HepG2 (cell line): ENCODE results near the gene AGAP3. TPM values are rescaled to one million over a fixed set of nuclear protein-coding genes. Genes with fewer than 3 reads are reported as not detected.

Source experiments
- ATF1 ChIP-seq: IDR thresholded peaks from 2 replicates; pipeline ENCODE4 v1.6.1; 2016; ENCODE audit warnings: mild to moderate bottlenecking, control low read depth
- ELF4 ChIP-seq: sonication (generic); formaldehyde crosslinking; IDR thresholded peaks from 2 replicates; pipeline ENCODE4 v1.5.0; 2020; ENCODE audit warnings: missing genetic modification reagents, mild to moderate bottlenecking, moderate library complexity, borderline replicate concordance
- FOXC1 ChIP-seq: sonication (generic); formaldehyde crosslinking; IDR thresholded peaks from 2 replicates; pipeline ENCODE4 v1.8.0; 2022; ENCODE audit warnings: mild to moderate bottlenecking, missing genetic modification reagents, borderline replicate concordance
- HCFC1 ChIP-seq: fragments of 150-350 bp; IDR thresholded peaks from 2 replicates; pipeline ENCODE4 v1.6.1; 2014; ENCODE audit warnings: low read depth, low read length
- HDAC6 ChIP-seq: fragments of 200-600 bp; sonication (generic); IDR thresholded peaks from 2 replicates; pipeline ENCODE4 v1.7.0; 2017; ENCODE audit warnings: mild to moderate bottlenecking, antibody characterized with exemption, low read length, low read depth
- MAFK ChIP-seq, 2 experiments: IDR thresholded peaks in 1 of 2; conservative IDR thresholded peaks in 1 of 2; 2 replicates each; pipeline ENCODE4 v1.6.1; 2011; ENCODE audit warnings: improper control_type of control experiment in 2 of 2, low read length in 2 of 2
- MLLT10 ChIP-seq: sonication (generic); formaldehyde crosslinking; IDR thresholded peaks from 2 replicates; pipeline ENCODE4 v1.4.0; 2020; ENCODE audit warnings: missing genetic modification reagents
- MTA1 ChIP-seq: sonication (generic); formaldehyde crosslinking; IDR thresholded peaks from 2 replicates; pipeline ENCODE4 v1.4.0; 2020; ENCODE audit warnings: missing genetic modification reagents, mild to moderate bottlenecking, borderline replicate concordance
- RFXANK ChIP-seq: IDR thresholded peaks from 2 replicates; pipeline ENCODE4 v1.6.1; 2016
- TEAD2 ChIP-seq: sonication (generic); formaldehyde crosslinking; IDR thresholded peaks from 2 replicates; pipeline ENCODE4 v1.9.0; 2021; ENCODE audit warnings: missing genetic modification reagents
- THYN1 ChIP-seq: sonication (generic); formaldehyde crosslinking; IDR thresholded peaks from 2 replicates; pipeline ENCODE4 v1.8.1; 2023; ENCODE audit warnings: low read depth, mild to moderate bottlenecking, moderate library complexity, missing genetic modification reagents, borderline replicate concordance
- ZBTB21 ChIP-seq: sonication (generic); formaldehyde crosslinking; IDR thresholded peaks from 2 replicates; pipeline ENCODE4 v1.4.0; 2020; ENCODE audit warnings: missing genetic modification reagents
- ZNF431 ChIP-seq: sonication (generic); formaldehyde crosslinking; IDR thresholded peaks from 2 replicates; pipeline ENCODE4 v1.9.0; 2022; ENCODE audit warnings: missing genetic modification reagents, low read depth, mild to moderate bottlenecking, borderline replicate concordance
- ZNF616 ChIP-seq: sonication (generic); formaldehyde crosslinking; IDR thresholded peaks from 2 replicates; pipeline ENCODE4 v1.5.0; 2020; ENCODE audit warnings: low read depth, mild to moderate bottlenecking, missing genetic modification reagents
- ZNF678 ChIP-seq: sonication (generic); formaldehyde crosslinking; IDR thresholded peaks from 2 replicates; pipeline ENCODE4 v1.4.0; 2020; ENCODE audit warnings: mild to moderate bottlenecking, missing genetic modification reagents
- ZNF724P ChIP-seq: sonication (generic); formaldehyde crosslinking; IDR thresholded peaks from 2 replicates; pipeline ENCODE4 v1.8.0; 2022; ENCODE audit warnings: missing genetic modification reagents, borderline replicate concordance
- ZNF761 ChIP-seq: sonication (generic); formaldehyde crosslinking; conservative IDR thresholded peaks from 2 replicates; pipeline ENCODE4 v1.4.0; 2020; ENCODE audit warnings: mild to moderate bottlenecking, missing genetic modification reagents
- polyA plus RNA-seq, 8 experiments: library from polyadenylated mRNA; depleted of rRNA in 3 of 8; stranded (reverse) in 7 of 8; unstranded in 1 of 8; fragments of >200 nt; fragmentation: Illumina TruSeq in 4 of 8; extraction: Trizol in 4 of 8; gene quantifications; 2 replicates each; pipeline versions ENCODE4 v1.2.1 to v1.2.3, GENCODE V29; 2011 to 2016; ENCODE audit warnings: low read depth in 4 of 8, missing spikeins in 1 of 8, mixed read lengths in 1 of 8; ENCODE audit not compliant: insufficient read depth in 1 of 8
- total RNA-seq, 5 experiments: library from RNA; depleted of rRNA; stranded (reverse); fragments of >200 nt; fragmentation: Illumina TruSeq; extraction: Trizol; gene quantifications; 2 replicates each; pipeline ENCODE4 v1.2.3, GENCODE V29; 2016; ENCODE audit warnings: low read depth in 1 of 5
- TF ChIP-seq, protein P1 (sequence below): sonication (generic); formaldehyde crosslinking; IDR thresholded peaks from 2 replicates; pipeline ENCODE4 v1.4.0; 2020; ENCODE audit warnings: missing genetic modification reagents
- TF ChIP-seq, protein P2 (sequence below): sonication (generic); formaldehyde crosslinking; IDR thresholded peaks from 2 replicates; pipeline ENCODE4 v1.9.0; 2022; ENCODE audit warnings: low read depth, missing genetic modification reagents
- TF ChIP-seq, protein P3 (sequence below): sonication (generic); formaldehyde crosslinking; IDR thresholded peaks from 2 replicates; pipeline ENCODE4 v1.8.0; 2022; ENCODE audit warnings: missing genetic modification reagents, mild to moderate bottlenecking, inconsistent platforms, borderline replicate concordance
- TF ChIP-seq, protein P4 (sequence below): IDR thresholded peaks from 2 replicates; pipeline ENCODE4 v1.6.1; 2016; ENCODE audit warnings: low read depth, borderline replicate concordance
- TF ChIP-seq, protein P5 (sequence below): sonication (generic); formaldehyde crosslinking; IDR thresholded peaks from 2 replicates; pipeline ENCODE4 v1.4.0; 2020; ENCODE audit warnings: missing genetic modification reagents, borderline replicate concordance

AGAP3 gene
- total and polyA plus RNA-seq, 2 of the 13 experiments (the other 11 are each of a cell fraction or from before 2014, with no cell fraction given), result 31.3 to 61.4 TPM

DNA sequence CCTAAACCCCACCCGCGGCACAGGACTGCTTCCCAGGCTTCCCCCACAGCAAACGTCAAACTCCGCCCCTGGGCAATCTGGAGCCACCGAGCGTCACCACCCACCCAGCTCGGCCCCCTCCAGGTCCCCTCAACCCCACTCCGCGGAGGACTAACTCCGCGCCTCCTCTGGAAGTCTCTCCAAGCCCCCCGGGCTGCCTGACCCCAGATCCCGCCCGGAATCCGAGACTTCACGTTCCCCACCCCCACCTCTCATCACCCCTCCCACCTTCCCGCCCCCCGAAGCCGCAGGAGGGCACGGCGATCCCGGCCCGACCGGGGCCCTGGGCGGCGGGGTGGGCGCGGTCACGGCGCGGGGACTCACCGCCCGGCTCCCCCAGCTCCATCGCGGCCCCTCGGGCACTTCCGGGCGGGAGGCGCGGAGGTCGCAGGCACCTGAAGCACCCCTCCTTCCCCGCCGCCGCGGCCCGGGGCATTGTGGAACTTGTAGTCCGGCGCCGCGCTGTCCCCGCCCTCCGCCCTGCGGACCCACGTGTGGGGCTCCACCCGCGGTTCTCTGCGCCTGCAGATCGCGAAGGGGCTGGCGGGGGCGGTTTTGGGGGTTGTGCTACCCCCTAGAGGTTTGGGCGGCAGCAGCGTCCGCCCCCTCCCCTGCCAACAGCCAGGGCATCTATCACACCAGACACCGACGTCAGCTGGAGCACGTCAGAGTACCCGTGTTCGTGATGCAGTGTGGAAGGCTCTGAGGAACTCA lies 3.0 kb upstream of the AGAP3 start, which contains the start of gene TMUB1 (continued):
- TF ChIP-seq, protein P1, sequence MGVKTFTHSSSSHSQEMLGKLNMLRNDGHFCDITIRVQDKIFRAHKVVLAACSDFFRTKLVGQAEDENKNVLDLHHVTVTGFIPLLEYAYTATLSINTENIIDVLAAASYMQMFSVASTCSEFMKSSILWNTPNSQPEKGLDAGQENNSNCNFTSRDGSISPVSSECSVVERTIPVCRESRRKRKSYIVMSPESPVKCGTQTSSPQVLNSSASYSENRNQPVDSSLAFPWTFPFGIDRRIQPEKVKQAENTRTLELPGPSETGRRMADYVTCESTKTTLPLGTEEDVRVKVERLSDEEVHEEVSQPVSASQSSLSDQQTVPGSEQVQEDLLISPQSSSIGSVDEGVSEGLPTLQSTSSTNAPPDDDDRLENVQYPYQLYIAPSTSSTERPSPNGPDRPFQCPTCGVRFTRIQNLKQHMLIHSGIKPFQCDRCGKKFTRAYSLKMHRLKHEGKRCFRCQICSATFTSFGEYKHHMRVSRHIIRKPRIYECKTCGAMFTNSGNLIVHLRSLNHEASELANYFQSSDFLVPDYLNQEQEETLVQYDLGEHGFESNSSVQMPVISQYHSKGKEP (CRISPR knock-in tag), result no peak
- no peak for TF ChIP-seq MLLT10 (CRISPR knock-in tag)
- TF ChIP-seq, protein P2, sequence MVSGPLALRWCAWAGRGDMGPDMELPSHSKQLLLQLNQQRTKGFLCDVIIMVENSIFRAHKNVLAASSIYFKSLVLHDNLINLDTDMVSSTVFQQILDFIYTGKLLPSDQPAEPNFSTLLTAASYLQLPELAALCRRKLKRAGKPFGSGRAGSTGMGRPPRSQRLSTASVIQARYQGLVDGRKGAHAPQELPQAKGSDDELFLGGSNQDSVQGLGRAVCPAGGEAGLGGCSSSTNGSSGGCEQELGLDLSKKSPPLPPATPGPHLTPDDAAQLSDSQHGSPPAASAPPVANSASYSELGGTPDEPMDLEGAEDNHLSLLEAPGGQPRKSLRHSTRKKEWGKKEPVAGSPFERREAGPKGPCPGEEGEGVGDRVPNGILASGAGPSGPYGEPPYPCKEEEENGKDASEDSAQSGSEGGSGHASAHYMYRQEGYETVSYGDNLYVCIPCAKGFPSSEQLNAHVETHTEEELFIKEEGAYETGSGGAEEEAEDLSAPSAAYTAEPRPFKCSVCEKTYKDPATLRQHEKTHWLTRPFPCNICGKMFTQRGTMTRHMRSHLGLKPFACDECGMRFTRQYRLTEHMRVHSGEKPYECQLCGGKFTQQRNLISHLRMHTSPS (CRISPR knock-in tag), result no peak
- TF ChIP-seq ZNF616 (CRISPR knock-in tag), result no peak
- TF ChIP-seq FOXC1 (CRISPR knock-in tag), result no peak
- TF ChIP-seq HCFC1, result peak; percentile 82
- TF ChIP-seq, protein P3, sequence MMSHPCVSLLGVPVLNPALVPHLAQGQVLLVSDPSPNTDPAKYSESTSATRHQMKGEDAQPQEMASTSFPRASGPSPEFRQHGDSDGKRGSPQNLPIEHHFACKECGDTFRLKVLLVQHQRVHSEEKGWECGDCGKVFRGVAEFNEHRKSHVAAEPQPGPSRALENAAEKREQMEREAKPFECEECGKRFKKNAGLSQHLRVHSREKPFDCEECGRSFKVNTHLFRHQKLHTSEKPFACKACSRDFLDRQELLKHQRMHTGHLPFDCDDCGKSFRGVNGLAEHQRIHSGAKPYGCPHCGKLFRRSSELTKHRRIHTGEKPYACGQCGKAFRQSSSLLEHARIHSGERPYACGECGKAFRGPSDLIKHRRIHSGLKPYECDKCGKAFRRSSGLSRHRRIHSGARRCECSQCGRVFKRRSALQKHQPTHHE (CRISPR knock-in tag), result no peak
- no peak for TF ChIP-seq ELF4 (CRISPR knock-in tag)
- no peak for TF ChIP-seq ZNF678 (CRISPR knock-in tag)
- no peak for TF ChIP-seq ZNF431 (CRISPR knock-in tag)
- TF ChIP-seq ZBTB21, result no peak
- TF ChIP-seq MAFK (conservative IDR thresholded peaks at IDR 0.05 in 1 of 2, IDR thresholded peaks at IDR 0.05 in 1 of 2; ENCODE audit: low read length in 2 of 2), result no peak
- TF ChIP-seq HDAC6, result no peak
- TF ChIP-seq, protein P4, sequence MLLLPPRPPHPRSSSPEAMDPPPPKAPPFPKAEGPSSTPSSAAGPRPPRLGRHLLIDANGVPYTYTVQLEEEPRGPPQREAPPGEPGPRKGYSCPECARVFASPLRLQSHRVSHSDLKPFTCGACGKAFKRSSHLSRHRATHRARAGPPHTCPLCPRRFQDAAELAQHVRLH (CRISPR knock-in tag), result no peak
- TF ChIP-seq, protein P5, sequence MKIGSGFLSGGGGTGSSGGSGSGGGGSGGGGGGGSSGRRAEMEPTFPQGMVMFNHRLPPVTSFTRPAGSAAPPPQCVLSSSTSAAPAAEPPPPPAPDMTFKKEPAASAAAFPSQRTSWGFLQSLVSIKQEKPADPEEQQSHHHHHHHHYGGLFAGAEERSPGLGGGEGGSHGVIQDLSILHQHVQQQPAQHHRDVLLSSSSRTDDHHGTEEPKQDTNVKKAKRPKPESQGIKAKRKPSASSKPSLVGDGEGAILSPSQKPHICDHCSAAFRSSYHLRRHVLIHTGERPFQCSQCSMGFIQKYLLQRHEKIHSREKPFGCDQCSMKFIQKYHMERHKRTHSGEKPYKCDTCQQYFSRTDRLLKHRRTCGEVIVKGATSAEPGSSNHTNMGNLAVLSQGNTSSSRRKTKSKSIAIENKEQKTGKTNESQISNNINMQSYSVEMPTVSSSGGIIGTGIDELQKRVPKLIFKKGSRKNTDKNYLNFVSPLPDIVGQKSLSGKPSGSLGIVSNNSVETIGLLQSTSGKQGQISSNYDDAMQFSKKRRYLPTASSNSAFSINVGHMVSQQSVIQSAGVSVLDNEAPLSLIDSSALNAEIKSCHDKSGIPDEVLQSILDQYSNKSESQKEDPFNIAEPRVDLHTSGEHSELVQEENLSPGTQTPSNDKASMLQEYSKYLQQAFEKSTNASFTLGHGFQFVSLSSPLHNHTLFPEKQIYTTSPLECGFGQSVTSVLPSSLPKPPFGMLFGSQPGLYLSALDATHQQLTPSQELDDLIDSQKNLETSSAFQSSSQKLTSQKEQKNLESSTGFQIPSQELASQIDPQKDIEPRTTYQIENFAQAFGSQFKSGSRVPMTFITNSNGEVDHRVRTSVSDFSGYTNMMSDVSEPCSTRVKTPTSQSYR (CRISPR knock-in tag), result 0 out of 2 replicates have a peak, but pooled peaks have one; percentile 43
- no peak for TF ChIP-seq RFXANK (CRISPR knock-in tag)
- no peak for TF ChIP-seq ATF1 (CRISPR knock-in tag)
- TF ChIP-seq ZNF724P (CRISPR knock-in tag), result no peak
- TF ChIP-seq THYN1, result no peak
- 0 out of 2 replicates have a peak, but pooled peaks have one; percentile 49 for TF ChIP-seq TEAD2 (CRISPR knock-in tag)
- peak; percentile 63; the same call in 1 of the 2 replicates for TF ChIP-seq MTA1 (CRISPR knock-in tag)
- no peak for TF ChIP-seq ZNF761
